ENCODE measurements around the gene TGFBR3.

- TF ChIP-seq EP300 (IDR thresholded peaks at IDR 0.05): no peak
- TF ChIP-seq CTCF (IDR thresholded peaks at IDR 0.05): no peak
- no peak for TF ChIP-seq POLR2A (IDR thresholded peaks at IDR 0.05)
These were observed 94.8 kb downstream of the TGFBR3 start for GRCh38 chr1:91791103-91791502.
